GM19025 (cell line): ENCODE results near the gene ITCH.
"Not testable (repeated sequence)": the region's sequence is repeated elsewhere in the genome, so short reads cannot be mapped to it uniquely, and the experiment has no call there.

ENCODE experiments used
- ATAC-seq: cut with Tn5 transposase; IDR thresholded peaks from one replicate; pipeline ENCODE4 v1.9.1; 2021; ENCODE audit warnings: mild to moderate bottlenecking, low read depth, moderate library complexity; ENCODE audit not compliant: unreplicated experiment

The ITCH gene

GRCh38 chr20:34375977-34376430 lies 12.9 kb downstream of the ITCH start:
- no peak for ATAC-seq

- ATAC-seq, result peak; percentile 43
Observed at GRCh38 chr20:34377072-34377847, 14.2 kb downstream of the ITCH start.

GRCh38 chr20:34382174-34382573 lies 19.1 kb downstream of the ITCH start:
- no peak for ATAC-seq

- not testable (repeated sequence) for ATAC-seq
Observed at GRCh38 chr20:34382877-34383455, 19.9 kb downstream of the ITCH start.

- no peak for ATAC-seq
Observed at GRCh38 chr20:34385464-34385863, 22.4 kb downstream of the ITCH start.

- no peak for ATAC-seq
Observed at GRCh38 chr20:34388000-34388399, 24.9 kb downstream of the ITCH start.

- ATAC-seq, result no peak
Observed at GRCh38 chr20:34388678-34389077, 25.6 kb downstream of the ITCH start.

- ATAC-seq, result no peak
Observed at GRCh38 chr20:34389206-34389953, 26.3 kb downstream of the ITCH start.

- ATAC-seq, result no peak
Observed at GRCh38 chr20:34389954-34390555, 27.0 kb downstream of the ITCH start.

GRCh38 chr20:34396408-34396807 lies 33.3 kb downstream of the ITCH start:
- ATAC-seq, result no peak

GRCh38 chr20:34397096-34397495 lies 34.0 kb downstream of the ITCH start:
- ATAC-seq, result no peak

- ATAC-seq, result not testable (repeated sequence)
Observed at GRCh38 chr20:34400776-34401175, 37.7 kb downstream of the ITCH start.

- no peak for ATAC-seq
Observed at GRCh38 chr20:34401741-34402455, 38.8 kb downstream of the ITCH start.

GRCh38 chr20:34402461-34402860 lies 39.4 kb downstream of the ITCH start:
- ATAC-seq, result no peak

- no peak for ATAC-seq
Observed at GRCh38 chr20:34403063-34403827, 40.2 kb downstream of the ITCH start.

GRCh38 chr20:34403908-34404307 lies 40.8 kb downstream of the ITCH start:
- ATAC-seq, result no peak

- no peak for ATAC-seq
Observed at GRCh38 chr20:34404803-34405202, 41.7 kb downstream of the ITCH start.

- not testable (repeated sequence) for ATAC-seq
Observed at GRCh38 chr20:34405247-34405651, 42.2 kb downstream of the ITCH start.

GRCh38 chr20:34405942-34406341 lies 42.9 kb downstream of the ITCH start:
- ATAC-seq, result not testable (repeated sequence)
